Upper lobe of right lung (tissue), 1 donor: ENCODE measurements around the gene TRIP13. TPM values are rescaled to one million over a fixed set of nuclear protein-coding genes. Genes with fewer than 3 reads are reported as not detected.

Experiments used
- ATAC-seq: fragments of 200-7000 bp; cut with Tn5 transposase; one replicate; pipeline ENCODE4 v1.9.1; 2020; ENCODE audit warnings: mild to moderate bottlenecking, moderate library complexity
- DNase-seq: peaks from one replicate; pipeline ENCODE4 v3.0.0-alpha.2; 2020
- H3K27ac ChIP-seq: fragments of 200-600 bp; one replicate; pipeline ENCODE4 v1.8.0; 2022
- H3K27me3 ChIP-seq: fragments of 200-600 bp; one replicate; pipeline ENCODE4 v1.8.0; 2022; ENCODE audit warnings: mild to moderate bottlenecking
- H3K36me3 ChIP-seq: fragments of 200-600 bp; one replicate; pipeline ENCODE4 v1.8.0; 2022
- H3K4me1 ChIP-seq: fragments of 200-600 bp; one replicate; pipeline ENCODE4 v1.8.0; 2022
- H3K4me3 ChIP-seq: fragments of 200-600 bp; one replicate; pipeline ENCODE4 v1.8.0; 2022; ENCODE audit warnings: mild to moderate bottlenecking
- H3K9me3 ChIP-seq: fragments of 200-600 bp; one replicate; pipeline ENCODE4 v1.8.0; 2022
- CTCF ChIP-seq: fragments of 200-600 bp; IDR thresholded peaks from one replicate; pipeline ENCODE4 v1.8.0; 2022; ENCODE audit warnings: antibody characterized with exemption
- intact Hi-C: fragments of 100-400 bp; cut with DNase I; formaldehyde crosslinking; loops from one replicate; pipeline ENCODE4 v1.11.0; 2022
- total RNA-seq: library from RNA; stranded (reverse); fragmentation: NEBNext Ultra II Directional; extraction: Animal tissue kit (Norgen Biotek cat#: 25700); gene quantifications from one replicate; pipeline ENCODE4 v1.2.1, GENCODE V29; 2021
- donor health status: DM: no; HTN: yes; CAD: no; lungs with severe emphysema.

Gene TRIP13
- total RNA-seq, 1 donor from 2014 or later, result 0.81 TPM

GRCh38 chr5:956941-957747 lies 64.5 kb downstream of the TRIP13 start:
- peak; percentile 39 for TF ChIP-seq CTCF
- Histone ChIP-seq H3K4me1 (peaks cover 18% of the 10 kb centered on the region), H3K36me3 (no peaks in the 10 kb centered on the region), H3K9me3 (no peaks in the 10 kb centered on the region), H3K4me3 (no peak overlapping the region), H3K27ac (peak overlapping the region; percentile 83), H3K27me3 (no peaks in the 10 kb centered on the region)
- intact Hi-C loops, result no loop called here
- peak; percentile 9 for ATAC-seq
- DNase-seq, result peak; percentile 64

DNA sequence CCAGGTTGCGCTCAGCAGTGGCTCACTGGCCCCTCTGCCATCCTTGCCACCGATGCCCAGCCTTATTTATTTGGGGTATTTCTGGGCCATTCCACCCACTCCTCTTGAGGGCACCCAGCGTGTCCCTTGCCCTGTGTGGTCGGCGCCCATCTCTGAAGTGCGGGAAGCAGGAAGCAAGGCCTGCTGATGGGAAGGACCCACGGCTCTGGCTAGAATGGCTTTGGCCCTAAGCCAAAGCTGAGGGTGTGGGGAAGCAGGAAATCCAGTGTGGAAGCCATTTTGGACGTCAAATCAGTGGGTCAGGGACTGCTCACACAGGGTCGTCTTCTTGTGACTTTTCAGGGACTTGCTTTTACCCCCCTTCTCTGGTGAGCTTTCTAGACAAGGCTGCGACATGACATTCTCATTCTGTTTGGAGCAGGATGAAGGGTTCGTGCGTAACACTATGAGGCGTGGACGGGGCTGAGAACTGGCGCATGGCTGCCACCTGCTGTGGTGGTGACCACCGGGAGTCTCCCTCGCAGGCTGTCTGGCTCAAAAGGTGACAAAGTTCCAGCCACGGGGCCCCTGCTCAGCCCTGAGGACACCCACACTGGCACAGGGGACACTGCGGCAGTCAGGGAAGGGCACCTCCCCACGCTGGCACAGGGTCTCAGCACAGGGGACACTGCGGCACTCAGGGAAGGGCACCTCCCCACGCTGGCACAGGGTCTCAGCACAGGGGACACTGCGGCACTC lies 65.2 kb downstream of the TRIP13 start:
- peak; percentile 56 for DNase-seq
- Histone ChIP-seq H3K36me3 (no peaks in the 10 kb centered on the region), H3K4me3 (no peak overlapping the region), H3K27me3 (no peaks in the 10 kb centered on the region), H3K27ac (peak overlapping the region; percentile 83), H3K9me3 (no peaks in the 10 kb centered on the region), H3K4me1 (peaks cover 19% of the 10 kb centered on the region)
- intact Hi-C loops, result no loop called here
- TF ChIP-seq CTCF, result no peak
- no peak for ATAC-seq

- Histone ChIP-seq H3K27me3 (no peaks in the 10 kb centered on the region), H3K36me3 (no peaks in the 10 kb centered on the region), H3K27ac (peak overlapping the region; percentile 83), H3K4me1 (peaks cover 25% of the 10 kb centered on the region), H3K9me3 (no peaks in the 10 kb centered on the region), H3K4me3 (no peak overlapping the region)
- intact Hi-C loops, result no loop called here
- no peak for TF ChIP-seq CTCF
- ATAC-seq (peak; percentile 37), DNase-seq (peak; percentile 74)
Measured at GRCh38 chr5:958701-959571, 66.3 kb downstream of the TRIP13 start.

DNA sequence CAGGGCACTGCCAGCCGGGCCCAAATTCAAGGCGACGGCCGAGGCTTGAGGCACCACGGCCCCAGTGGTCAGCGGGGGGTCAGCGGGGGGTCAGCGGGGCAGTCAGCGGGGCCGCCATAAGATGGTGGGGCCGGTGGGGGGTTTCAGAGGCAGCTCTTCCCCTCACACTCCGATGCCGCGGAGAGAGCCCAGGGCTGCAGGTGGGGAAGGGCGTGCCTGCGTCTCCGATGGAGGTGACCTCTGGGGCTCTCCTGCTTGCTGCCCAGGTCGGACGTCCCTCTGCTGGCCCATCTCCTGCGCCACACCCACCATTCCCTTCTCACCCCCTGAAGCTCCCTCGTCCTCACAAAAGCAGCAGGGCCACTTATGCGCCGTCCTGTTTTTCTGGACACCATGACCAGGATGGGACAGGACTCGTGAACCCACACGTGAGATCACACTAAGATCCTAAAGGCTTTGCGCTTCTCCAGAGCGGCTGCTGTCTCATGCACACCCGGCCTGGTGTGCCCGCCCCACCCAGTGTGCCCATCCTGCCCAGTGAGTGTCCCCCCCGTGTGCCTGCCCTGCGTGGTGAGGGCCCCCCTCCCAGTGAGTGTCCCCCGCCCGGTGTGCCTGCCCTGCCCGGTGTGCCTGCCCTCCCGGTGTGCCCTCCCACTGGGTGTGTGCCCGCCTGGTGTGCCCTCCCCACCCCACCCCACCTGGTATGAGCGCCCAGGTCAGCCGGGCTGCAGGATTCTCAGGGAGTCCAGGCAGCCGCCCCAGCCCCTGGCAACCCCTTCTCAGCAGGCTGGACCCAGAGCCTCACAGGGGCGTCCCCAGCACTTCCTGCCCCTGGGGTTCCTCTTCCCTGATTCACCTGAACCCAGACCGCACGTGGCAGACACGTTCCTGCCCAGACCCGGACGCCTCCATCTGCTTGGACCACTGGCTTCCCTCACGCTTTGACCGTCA lies 67.2 kb downstream of the TRIP13 start:
- peak; percentile 64 for DNase-seq
- peaks cover 25% of the 10 kb centered on the region for H3K4me1 ChIP-seq

More for the DNA sequence above, 67.2 kb downstream of the TRIP13 start:
- intact Hi-C loops, result no loop called here
- H3K4me3 ChIP-seq, result no peak overlapping the region
- TF ChIP-seq CTCF, result no peak
- H3K9me3 ChIP-seq, result no peaks in the 10 kb centered on the region
- no peak for ATAC-seq
- H3K36me3 ChIP-seq, result no peaks in the 10 kb centered on the region
- H3K27me3 ChIP-seq, result no peaks in the 10 kb centered on the region
- H3K27ac ChIP-seq, result peak overlapping the region; percentile 17
